Inflammatory macrophage (primary cell): Measurements from ENCODE around the gene PIP5K1B.
A peak's percentile ranks its signal among the peaks of the same experiment; 100 is the strongest.
"Not testable (repeated sequence)": the region's sequence is repeated elsewhere in the genome, so short reads cannot be mapped to it uniquely, and the experiment has no call there.

Experiments
- DNase-seq, 2 donors: peaks; one replicate each; pipeline ENCODE4 v3.0.0-alpha.2; 2020 to 2022

Gene PIP5K1B

GRCh38 chr9:68964102-68964541 is 259.1 kb downstream of the PIP5K1B start:
- DNase-seq, result no peak

- no peak for DNase-seq
Measured at GRCh38 chr9:68964765-68965164, 259.7 kb downstream of the PIP5K1B start.

- DNase-seq, result no peak
Measured at GRCh38 chr9:68966496-68966944, 261.5 kb downstream of the PIP5K1B start.

- no peak for DNase-seq
Measured at GRCh38 chr9:68967800-68968199, 262.8 kb downstream of the PIP5K1B start.

GRCh38 chr9:68969538-68969937 is 264.5 kb downstream of the PIP5K1B start:
- no peak for DNase-seq

GRCh38 chr9:68970151-68970550 is 265.1 kb downstream of the PIP5K1B start:
- DNase-seq, result no peak

GRCh38 chr9:68973619-68974018 is 268.6 kb downstream of the PIP5K1B start:
- DNase-seq, result no peak

GRCh38 chr9:68974431-68974830 is 269.4 kb downstream of the PIP5K1B start:
- DNase-seq, result no peak

- peak; percentile 11 to 31 for DNase-seq
Measured at GRCh38 chr9:68974901-68975300, 269.9 kb downstream of the PIP5K1B start.

GRCh38 chr9:68975365-68976043 is 270.5 kb downstream of the PIP5K1B start:
- DNase-seq, result peak; percentile 53 to 83

GRCh38 chr9:68978066-68978465 is 273.0 kb downstream of the PIP5K1B start:
- DNase-seq, result peak; percentile 79 to 85

- no peak for DNase-seq
Measured at GRCh38 chr9:68978501-68978900, 273.5 kb downstream of the PIP5K1B start.

GRCh38 chr9:68979538-68980314 is 274.7 kb downstream of the PIP5K1B start:
- DNase-seq, result peak in 1 of 2 donors; percentile 13

GRCh38 chr9:68980341-68980914 is 275.4 kb downstream of the PIP5K1B start:
- peak; percentile 73 to 76 for DNase-seq

GRCh38 chr9:68981789-68982188 is 276.7 kb downstream of the PIP5K1B start:
- no peak for DNase-seq

GRCh38 chr9:68983008-68983411 is 278.0 kb downstream of the PIP5K1B start:
- no peak for DNase-seq

GRCh38 chr9:68983522-68984424 is 278.7 kb downstream of the PIP5K1B start:
- no peak for DNase-seq

GRCh38 chr9:68986949-68987348 is 281.9 kb downstream of the PIP5K1B start:
- DNase-seq, result not testable (repeated sequence)

GRCh38 chr9:68991457-68991856 is 286.4 kb downstream of the PIP5K1B start:
- DNase-seq, result no peak

- DNase-seq, result peak; percentile 31 to 47
Measured at GRCh38 chr9:68995776-68996175, 290.7 kb downstream of the PIP5K1B start.

- DNase-seq, result peak; percentile 50 to 73
Measured at GRCh38 chr9:68996462-68996861, 291.4 kb downstream of the PIP5K1B start.

GRCh38 chr9:68997666-68998065 is 292.6 kb downstream of the PIP5K1B start:
- no peak for DNase-seq
